Mammary epithelial cell (primary cell): ENCODE results near the gene C10orf53.

Source experiments
- CTCF ChIP-seq, 2 donors: IDR thresholded peaks in 1 of 2; conservative IDR thresholded peaks in 1 of 2; 2 replicates each; pipeline ENCODE4 v1.5.1; 2011 to 2012; ENCODE audit warnings: inconsistent platforms in 2 of 2, low read length in 2 of 2, mild to moderate bottlenecking in 2 of 2, control low read depth in 1 of 2, low read depth in 1 of 2; ENCODE audit not compliant: insufficient read depth in 1 of 2; ENCODE audit errors: extremely low read depth in 1 of 2
- EZH2 ChIP-seq: IDR thresholded peaks from 2 replicates; pipeline ENCODE4 v1.6.1; 2012; ENCODE audit warnings: low read length, inconsistent platforms, borderline replicate concordance

- no peak for TF ChIP-seq CTCF (conservative IDR thresholded peaks at IDR 0.05 in 1 of 2, IDR thresholded peaks at IDR 0.05 in 1 of 2; ENCODE audit: extremely low read depth in 1 of 2, insufficient read depth in 1 of 2, low read depth in 1 of 2, low read length in 2 of 2)
- TF ChIP-seq EZH2 = no peak
These were observed 31.3 kb upstream of the C10orf53 start for GRCh38 chr10:49647985-49648795.
